HCT116 (cell line): ENCODE data around the gene TFCP2L1. TPM values are rescaled to one million over a fixed set of nuclear protein-coding genes. Genes with fewer than 3 reads are reported as not detected.
"Not testable (repeated sequence)": the region's sequence is repeated elsewhere in the genome, so short reads cannot be mapped to it uniquely, and the experiment has no call there.

ENCODE experiments used
- ATAC-seq: fragments of 200-7000 bp; cut with Tn5 transposase; 2 replicates; pipeline ENCODE4 v1.9.1; 2020; ENCODE audit warnings: mild to moderate bottlenecking, moderate library complexity
- BruUV-seq: library from RNA; stranded (reverse); fragments of 400-500 nt; replicated peaks from 2 replicates; lab custom pipeline; 2021; lab: Mats Ljungman, UMichigan
- CTCF ChIA-PET: fragments of 300-600 bp; sonication (Branson Sonifier 250); formaldehyde crosslinking; loops from one replicate; lab custom pipeline; 2021; ENCODE audit warnings: antibody characterized with exemption; lab: Charles Lee
- POLR2A ChIA-PET: fragments of 300-600, 350-600 bp; sonication (Branson Sonifier 250); formaldehyde crosslinking; loops from one replicate; lab custom pipeline; 2021; ENCODE audit warnings: antibody characterized with exemption; lab: Charles Lee
- RAD21 ChIA-PET, 2 experiments: fragments of 300-600 bp; sonication (Branson Sonifier 250); formaldehyde crosslinking; loops; one replicate each; lab custom pipeline; 2023; ENCODE audit warnings: low total read pairs in 2 of 2; ENCODE audit not compliant: uncharacterized antibody in 2 of 2, unreplicated experiment in 2 of 2, low non-redundant PET in 1 of 2; lab: Charles Lee
- DNase-seq: peaks from one replicate; pipeline ENCODE4 v3.0.0-alpha.2; 2010; ENCODE audit warnings: low read depth, low spot score
- H2AFZ ChIP-seq: fragments of 200-600 bp; shearing (Covaris generic), sonication (generic); 2 replicates; pipeline ENCODE4 v1.6.1; 2017; ENCODE audit warnings: low read depth, mixed run types, mixed read lengths, antibody characterized with exemption, low read length; ENCODE audit not compliant: poor library complexity, severe bottlenecking
- H3K27ac ChIP-seq: 2 replicates; pipeline ENCODE4 v1.5.1; 2012; ENCODE audit warnings: low read depth, low read length
- H3K27me3 ChIP-seq: fragments of 200-600 bp; sonication (generic); 2 replicates; pipeline ENCODE4 v1.6.1; 2016; ENCODE audit warnings: mixed run types, low read length, mixed read lengths; ENCODE audit not compliant: insufficient read depth
- H3K36me3 ChIP-seq, 2 experiments: fragments of 200-500 bp in 1 of 2; fragments of 200-600 bp in 1 of 2; sonication (Bioruptor generic) in 1 of 2; sonication (generic) in 1 of 2; 2 replicates each; pipeline versions ENCODE4 v1.5.1 to v1.6.1; 2014 to 2016; ENCODE audit warnings: low read length in 2 of 2, inconsistent platforms in 1 of 2, mixed read lengths in 1 of 2, mixed run types in 1 of 2; ENCODE audit not compliant: insufficient read depth in 2 of 2, control insufficient read depth in 1 of 2
- H3K4me1 ChIP-seq, 2 experiments: fragments of 200-600 bp in 1 of 2; sonication (generic) in 1 of 2; 2 replicates each; pipeline versions ENCODE4 v1.5.1 to v1.6.1; 2012 to 2017; ENCODE audit warnings: low read length in 2 of 2, inconsistent platforms in 1 of 2, mild to moderate bottlenecking in 1 of 2, mixed read lengths in 1 of 2, mixed run types in 1 of 2, moderate library complexity in 1 of 2; ENCODE audit not compliant: insufficient read depth in 2 of 2, control insufficient read depth in 1 of 2
- H3K4me2 ChIP-seq: fragments of 200-600 bp; sonication (generic); 2 replicates; pipeline ENCODE4 v1.6.1; 2017; ENCODE audit warnings: mixed run types, low read length, mixed read lengths
- H3K4me3 ChIP-seq, 2 experiments: fragments of 200-600 bp in 1 of 2; sonication (generic) in 1 of 2; replicated peaks in 1 of 2; 2 replicates each; pipeline ENCODE4 v1.5.1; 2011 to 2016; ENCODE audit warnings: low read length in 2 of 2, control low read depth in 1 of 2, low read depth in 1 of 2, mild to moderate bottlenecking in 1 of 2, mixed read lengths in 1 of 2, mixed run types in 1 of 2
- H3K79me2 ChIP-seq: fragments of 200-600 bp; sonication (generic); 2 replicates; pipeline ENCODE4 v1.6.1; 2017; ENCODE audit warnings: mild to moderate bottlenecking, mixed run types, low read length, moderate library complexity, mixed read lengths; ENCODE audit not compliant: insufficient read depth
- H3K9ac ChIP-seq: fragments of 200-600 bp; sonication (generic); 2 replicates; pipeline ENCODE4 v1.6.1; 2016; ENCODE audit warnings: low read length, mixed read lengths
- H3K9me2 ChIP-seq: fragments of 200-600 bp; sonication (generic), shearing (Covaris generic); 2 replicates; pipeline ENCODE4 v1.6.1; 2017; ENCODE audit warnings: mixed run types, mild to moderate bottlenecking, moderate library complexity; ENCODE audit not compliant: insufficient read depth
- H3K9me3 ChIP-seq, 2 experiments: fragments of 200-500 bp in 1 of 2; fragments of 200-600 bp in 1 of 2; sonication (Bioruptor generic) in 1 of 2; sonication (generic) in 1 of 2; 2 replicates each; pipeline ENCODE4 v1.6.1; 2014 to 2017; ENCODE audit warnings: low read length in 2 of 2, mixed read lengths in 2 of 2, inconsistent platforms in 1 of 2, low read depth in 1 of 2, mild to moderate bottlenecking in 1 of 2, mixed run types in 1 of 2, moderate library complexity in 1 of 2; ENCODE audit not compliant: control insufficient read depth in 1 of 2, insufficient read depth in 1 of 2
- H4K20me1 ChIP-seq: fragments of 200-600 bp; sonication (generic), shearing (Covaris generic); 2 replicates; pipeline ENCODE4 v1.6.1; 2017; ENCODE audit warnings: mixed run types, mild to moderate bottlenecking, moderate library complexity; ENCODE audit not compliant: insufficient read depth
- ATF3 ChIP-seq: IDR thresholded peaks from 2 replicates; pipeline ENCODE4 v1.6.1; 2012
- CEBPB ChIP-seq: IDR thresholded peaks from 2 replicates; pipeline ENCODE4 v1.6.1; 2012; ENCODE audit warnings: low read depth
- ELF1 ChIP-seq: IDR thresholded peaks from 2 replicates; pipeline ENCODE4 v1.6.1; 2012; ENCODE audit warnings: low read depth, borderline replicate concordance
- EZH2phosphoT487 ChIP-seq: fragments of 200-600 bp; IDR thresholded peaks from 2 replicates; pipeline ENCODE4 v1.6.1; 2018; ENCODE audit warnings: antibody characterized with exemption, borderline replicate concordance
- JUND ChIP-seq: IDR thresholded peaks from 2 replicates; pipeline ENCODE4 v1.6.1; 2012
- REST ChIP-seq: IDR thresholded peaks from 2 replicates; pipeline ENCODE4 v1.6.1; 2012; ENCODE audit warnings: low read depth
- SP1 ChIP-seq: IDR thresholded peaks from 2 replicates; pipeline ENCODE4 v1.6.1; 2012; ENCODE audit warnings: low read depth
- SRF ChIP-seq: IDR thresholded peaks from 2 replicates; pipeline ENCODE4 v1.6.1; 2012; ENCODE audit warnings: low read depth
- TCF7L2 ChIP-seq: IDR thresholded peaks from 2 replicates; pipeline ENCODE4 v1.7.0; 2011; ENCODE audit warnings: borderline replicate concordance, inconsistent platforms; ENCODE audit not compliant: insufficient read depth, insufficient read length; ENCODE audit errors: extremely low read depth
- intact Hi-C: fragments of 100-400 bp; cut with micrococcal nuclease; formaldehyde crosslinking; loops from 2 replicates; pipeline ENCODE4 v1.10.0; 2022
- total RNA-seq: library from RNA; stranded (reverse); gene quantifications from one replicate; pipeline ENCODE4 v1.2.1, GENCODE V29; 2021; ENCODE audit not compliant: unreplicated experiment

The TFCP2L1 gene
- total RNA-seq, 1 experiment from 2014 or later = 8.4 TPM

GRCh38 chr2:121228521-121228920 is 56.5 kb downstream of the TFCP2L1 start:
- CTCF ChIA-PET = no interaction called here
- Histone ChIP-seq H3K27me3 (no peaks in the 10 kb centered on the region), H3K9ac (no peak overlapping the region), H3K4me1 (no peaks in the 10 kb centered on the region), H3K9me2 (no peaks in the 10 kb centered on the region), H3K4me3 (no peak overlapping the region), H3K79me2 (no peaks in the 10 kb centered on the region), H3K27ac (no peak overlapping the region), H3K9me3 (no peaks in the 10 kb centered on the region), H3K36me3 (no peaks in the 10 kb centered on the region), H4K20me1 (no peaks in the 10 kb centered on the region), H2AFZ (no peak overlapping the region), H3K4me2 (no peak overlapping the region)
- POLR2A ChIA-PET = no interaction called here
- no TSS peak for BruUV-seq
- RAD21 ChIA-PET = no interaction called here
- ATAC-seq (no peak), DNase-seq (no peak)
- intact Hi-C loops = no loop called here
- TF ChIP-seq TCF7L2 (no peak), ELF1 (no peak), EZH2phosphoT487 (no peak), ATF3 (no peak), JUND (no peak), SP1 (no peak), REST (no peak), SRF (no peak), CEBPB (no peak)

GRCh38 chr2:121227381-121228144 is 57.4 kb downstream of the TFCP2L1 start:
- ATAC-seq, H3K27ac ChIP-seq, H2AFZ ChIP-seq, H3K27me3 ChIP-seq, RAD21 ChIA-PET, H3K79me2 ChIP-seq, H3K9me2 ChIP-seq, intact Hi-C loops, BruUV-seq, H3K9me3 ChIP-seq, H3K9ac ChIP-seq, H4K20me1 ChIP-seq, H3K4me1 ChIP-seq, POLR2A ChIA-PET, CTCF ChIA-PET, H3K36me3 ChIP-seq, H3K4me3 ChIP-seq, DNase-seq, H3K4me2 ChIP-seq: not testable (repeated sequence)

- H2AFZ ChIP-seq, H3K9me2 ChIP-seq, H3K4me1 ChIP-seq, RAD21 ChIA-PET, H3K27me3 ChIP-seq, H3K79me2 ChIP-seq, ATAC-seq, intact Hi-C loops, H3K4me3 ChIP-seq, H3K9me3 ChIP-seq, H3K9ac ChIP-seq, H3K36me3 ChIP-seq, H3K4me2 ChIP-seq, H4K20me1 ChIP-seq, POLR2A ChIA-PET, H3K27ac ChIP-seq, BruUV-seq, CTCF ChIA-PET, DNase-seq: not testable (repeated sequence)
Measured at GRCh38 chr2:121225681-121226080, 59.3 kb downstream of the TFCP2L1 start.
